Measurements from ENCODE around the gene LTB. TPM values are rescaled to one million over a fixed set of nuclear protein-coding genes. Genes with fewer than 3 reads are reported as not detected.

The LTB gene
- 0.25 TPM for total RNA-seq
- long read RNA-seq: 0 reads

- Histone ChIP-seq H3K36me3 (no peaks in the 10 kb centered on the region), H3K27ac (replicated peaks) (peak within 1 kb of the TSS; percentile 90), H3K4me1 (peaks cover 33% of the 10 kb centered on the region), H3K4me3 (peak within 1 kb of the TSS; percentile 86), H3K27me3 (ENCODE audit: low read depth) (no peaks in the 10 kb centered on the region), H3K9me3 (replicated peaks) (no peaks in the 10 kb centered on the region)
- DNase-seq: no peak
- TF ChIP-seq CTCF (IDR thresholded peaks at IDR 0.05; ENCODE audit: borderline replicate concordance): no peak
- intact Hi-C loops (cut with micrococcal nuclease): no loop called here
These were observed at the start of gene LTB for GRCh38 chr6:31582230-31582643. Gene LTB (minus strand): TSS chr6:31582424. CDS start chr6:31582417, 7 bp downstream.

- H3K9me3 ChIP-seq (replicated peaks): no peaks in the 10 kb centered on the region
- no peaks in the 10 kb centered on the region for H3K4me1 ChIP-seq
These were observed 49.6 kb upstream of the LTB start for GRCh38 chr6:31631681-31632278.

GRCh38 chr6:31631209-31631608 lies 49.0 kb upstream of the LTB start:
- TF ChIP-seq CTCF (IDR thresholded peaks at IDR 0.05; ENCODE audit: borderline replicate concordance): no peak
- H3K4me1 ChIP-seq: no peaks in the 10 kb centered on the region
- H3K36me3 ChIP-seq: peaks cover 100% of the 10 kb centered on the region
- H3K4me3 ChIP-seq: no peak overlapping the region
- H3K27me3 ChIP-seq (ENCODE audit: low read depth): no peaks in the 10 kb centered on the region
- no peak for DNase-seq
- intact Hi-C loops (cut with micrococcal nuclease): no loop called here
- no peak overlapping the region for H3K27ac ChIP-seq (replicated peaks)
- no peaks in the 10 kb centered on the region for H3K9me3 ChIP-seq (replicated peaks)

More at GRCh38 chr6:31631681-31632278, 49.6 kb upstream of the LTB start:
- intact Hi-C loops (cut with micrococcal nuclease): no loop called here
- Histone ChIP-seq H3K27me3 (ENCODE audit: low read depth) (no peaks in the 10 kb centered on the region), H3K4me3 (no peak overlapping the region), H3K27ac (replicated peaks) (no peak overlapping the region), H3K36me3 (peaks cover 100% of the 10 kb centered on the region)
- DNase-seq: no peak
- no peak for TF ChIP-seq CTCF (IDR thresholded peaks at IDR 0.05; ENCODE audit: borderline replicate concordance)

- no peaks in the 10 kb centered on the region for H3K27me3 ChIP-seq (ENCODE audit: low read depth)
- peaks cover 100% of the 10 kb centered on the region for H3K36me3 ChIP-seq
- intact Hi-C loops (cut with micrococcal nuclease): no loop called here
- H3K4me1 ChIP-seq: no peaks in the 10 kb centered on the region
- no peak overlapping the region for H3K4me3 ChIP-seq
- H3K27ac ChIP-seq (replicated peaks): no peak overlapping the region
- no peak for DNase-seq
- H3K9me3 ChIP-seq (replicated peaks): no peaks in the 10 kb centered on the region
- TF ChIP-seq CTCF (IDR thresholded peaks at IDR 0.05; ENCODE audit: borderline replicate concordance): no peak
These were observed 48.1 kb upstream of the LTB start for GRCh38 chr6:31630177-31630934.

- H3K27ac ChIP-seq (replicated peaks): no peak overlapping the region
- H3K4me1 ChIP-seq: no peaks in the 10 kb centered on the region
- H3K36me3 ChIP-seq: peaks cover 100% of the 10 kb centered on the region
- intact Hi-C loops (cut with micrococcal nuclease): no loop called here
- no peak overlapping the region for H3K4me3 ChIP-seq
- no peak for TF ChIP-seq CTCF (IDR thresholded peaks at IDR 0.05; ENCODE audit: borderline replicate concordance)
- H3K27me3 ChIP-seq (ENCODE audit: low read depth): no peaks in the 10 kb centered on the region
- DNase-seq: no peak
- no peaks in the 10 kb centered on the region for H3K9me3 ChIP-seq (replicated peaks)
These were observed 46.8 kb upstream of the LTB start for GRCh38 chr6:31629014-31629413.

All from left ventricle myocardium inferior (tissue), 1 donor.